ENCODE results near the gene MBD3L1. TPM values are rescaled to one million over a fixed set of nuclear protein-coding genes. Genes with fewer than 3 reads are reported as not detected.

The MBD3L1 gene
- total and polyA plus RNA-seq, 2 of the 13 experiments (the other 11 are each of a cell fraction or from before 2014, with no cell fraction given) = not detected

DNA sequence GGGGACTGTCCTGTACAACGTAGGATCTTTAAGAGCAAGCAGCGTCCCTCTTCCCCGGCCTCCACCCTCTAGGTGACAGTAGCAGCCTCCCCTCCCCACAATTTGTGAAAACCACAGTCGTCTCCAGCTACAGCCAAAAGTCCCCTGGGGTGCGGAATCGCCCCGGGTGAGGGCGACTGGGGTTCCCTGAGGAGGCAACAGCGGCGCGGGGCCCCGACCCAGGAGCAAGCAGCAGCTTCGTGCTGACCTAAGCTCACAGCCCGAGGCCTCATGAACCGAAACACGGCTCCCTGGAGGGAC lies 395 bp upstream of the MBD3L1 start:
- peak overlapping the region; percentile 85 for H3K27ac ChIP-seq (ENCODE audit: extremely low read length, insufficient read depth, low read length)
- DNase-seq (ENCODE audit: low spot score) (no peak), FAIRE-seq (no peak), ATAC-seq (peak; percentile 62)
- peaks cover 5% of the 10 kb centered on the region; the same call in 1 of the 2 replicates for H3K4me1 ChIP-seq (ENCODE audit: insufficient read depth, low read length)
- no peak overlapping the region for H2AFZ ChIP-seq (ENCODE audit: low read length)
- peak overlapping the region; percentile 79 for H3K9ac ChIP-seq (ENCODE audit: insufficient read depth, low read depth, low read length)
- H3K27me3 ChIP-seq (ENCODE audit: control insufficient read depth in 1 of 2, insufficient read depth in 2 of 2, low read length in 2 of 2) = no peaks in the 10 kb centered on the region
- H4K20me1 ChIP-seq (ENCODE audit: insufficient read depth, low read length) = no peaks in the 10 kb centered on the region
- POLR2A ChIA-PET = interaction anchor here (1.5 kb wide), 1 partner anchor 8 kb away, joined by 4 read pairs; no protein-coding TSS in a partner anchor
- 18% methylated on average over 4 of the region's 16 CpGs for WGBS (ENCODE audit: low lambda C conversion rate)
- peaks cover 40% of the 10 kb centered on the region for H3K9me3 ChIP-seq (ENCODE audit: low read length)
- H3K4me2 ChIP-seq (ENCODE audit: low read depth, low read length) = peak overlapping the region; percentile 47
- H3K36me3 ChIP-seq (replicated peaks in 1 of 2; ENCODE audit: control insufficient read depth in 1 of 2, insufficient read depth in 2 of 2, low read length in 2 of 2) = no peaks in the 10 kb centered on the region
- intact Hi-C loops (cut with micrococcal nuclease; ENCODE audit: unreplicated experiment) = no loop called here
- H3K4me3 ChIP-seq (replicated peaks in 1 of 3; ENCODE audit: insufficient read depth in 1 of 3, low read depth in 2 of 3, low read length in 3 of 3) = peak overlapping the region; percentile 59 to 76 (median 62); a peak in 5 of 6 replicates
- in situ Hi-C loops (cut with HindIII; ENCODE audit: extremely low pct_ligation_motif_present, low pct_unique_long_range_greater_than_20kb) = no loop called here
- H3K79me2 ChIP-seq (ENCODE audit: insufficient read depth, low read length) = no peaks in the 10 kb centered on the region
- CTCF ChIA-PET (ENCODE audit: low intra/inter-chr PET ratio, low total read pairs) = no interaction called here
- TF ChIP-seq TARDBP (CRISPR knock-in tag; IDR thresholded peaks at IDR 0.05) (0 out of 2 replicates have a peak, but pooled peaks have one; percentile 51), ARID2 (CRISPR knock-in tag; IDR thresholded peaks at IDR 0.05; ENCODE audit: borderline replicate concordance) (0 out of 2 replicates have a peak, but pooled peaks have one; percentile 37), XBP1 (CRISPR knock-in tag; IDR thresholded peaks at IDR 0.05) (no peak), BRF2 (CRISPR knock-in tag; IDR thresholded peaks at IDR 0.05) (0 out of 2 replicates have a peak, but pooled peaks have one; percentile 26)
- TF ChIP-seq, protein P1, sequence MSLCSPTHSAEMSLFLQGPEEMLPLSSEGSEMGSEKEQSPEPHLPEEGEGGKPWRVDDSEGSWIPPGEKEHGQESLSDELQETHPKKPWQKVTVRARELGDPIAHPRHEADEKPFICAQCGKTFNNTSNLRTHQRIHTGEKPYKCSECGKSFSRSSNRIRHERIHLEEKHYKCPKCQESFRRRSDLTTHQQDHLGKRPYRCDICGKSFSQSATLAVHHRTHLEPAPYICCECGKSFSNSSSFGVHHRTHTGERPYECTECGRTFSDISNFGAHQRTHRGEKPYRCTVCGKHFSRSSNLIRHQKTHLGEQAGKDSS (CRISPR knock-in tag; IDR thresholded peaks at IDR 0.05; ENCODE audit: borderline replicate concordance, low read depth) = 0 out of 2 replicates have a peak, but pooled peaks have one; percentile 27
- no TSS peak for BruUV-seq (replicated peaks)

DNA sequence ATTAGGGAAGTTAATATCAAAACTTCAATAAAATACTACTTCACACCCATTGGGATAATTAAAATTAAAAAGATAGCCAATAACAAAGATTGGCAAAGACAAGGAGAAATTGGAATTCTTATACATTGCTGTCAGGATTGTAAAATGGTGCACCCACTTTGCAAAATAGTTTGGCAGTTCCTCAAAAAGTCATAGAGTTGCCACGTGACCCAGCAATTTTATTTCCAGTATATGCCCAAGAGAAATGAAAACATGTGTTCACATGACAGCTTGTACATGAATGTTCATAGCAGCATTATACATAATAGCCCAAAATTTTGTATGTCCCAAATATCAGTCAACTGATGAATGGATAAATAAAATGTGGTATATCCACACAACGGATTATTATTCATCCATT lies 3.3 kb downstream of the MBD3L1 start:
- Histone ChIP-seq H3K4me3 (replicated peaks in 1 of 3; ENCODE audit: insufficient read depth in 1 of 3, low read depth in 2 of 3, low read length in 3 of 3) (no peak overlapping the region), H3K9me3 (ENCODE audit: low read length) (peaks cover 24% of the 10 kb centered on the region), H2AFZ (ENCODE audit: low read length) (no peak overlapping the region), H3K36me3 (replicated peaks in 1 of 2; ENCODE audit: control insufficient read depth in 1 of 2, insufficient read depth in 2 of 2, low read length in 2 of 2) (no peaks in the 10 kb centered on the region), H3K27me3 (ENCODE audit: control insufficient read depth in 1 of 2, insufficient read depth in 2 of 2, low read length in 2 of 2) (no peaks in the 10 kb centered on the region), H3K9ac (ENCODE audit: insufficient read depth, low read depth, low read length) (no peak overlapping the region), H3K4me2 (ENCODE audit: low read depth, low read length) (no peak overlapping the region), H3K4me1 (ENCODE audit: insufficient read depth, low read length) (peaks cover 5% of the 10 kb centered on the region; the same call in 1 of the 2 replicates), H3K79me2 (ENCODE audit: insufficient read depth, low read length) (no peaks in the 10 kb centered on the region), H3K27ac (ENCODE audit: extremely low read length, insufficient read depth, low read length) (no peak overlapping the region), H4K20me1 (ENCODE audit: insufficient read depth, low read length) (no peaks in the 10 kb centered on the region)
- no TSS peak for BruUV-seq (replicated peaks)
- CTCF ChIA-PET (ENCODE audit: low intra/inter-chr PET ratio, low total read pairs) = no interaction called here
- POLR2A ChIA-PET = no interaction called here
- intact Hi-C loops (cut with micrococcal nuclease; ENCODE audit: unreplicated experiment) = no loop called here
- DNase-seq (ENCODE audit: low spot score) = no peak
- in situ Hi-C loops (cut with HindIII; ENCODE audit: extremely low pct_ligation_motif_present, low pct_unique_long_range_greater_than_20kb) = no loop called here
- FAIRE-seq = no peak
- 1% methylated on average over 2 of the region's 2 CpGs for whole genome bisulfite sequencing (ENCODE audit: low lambda C conversion rate)
- no peak for ATAC-seq
- TF ChIP-seq ZNF281 (CRISPR knock-in tag; IDR thresholded peaks at IDR 0.05; ENCODE audit: borderline replicate concordance) = no peak
- no peak for TF ChIP-seq ATF3 (CRISPR knock-in tag; IDR thresholded peaks at IDR 0.05)
- no peak for TF ChIP-seq TBX3 (IDR thresholded peaks at IDR 0.05; ENCODE audit: borderline replicate concordance)
- no peak for TF ChIP-seq TBX2 (CRISPR knock-in tag; IDR thresholded peaks at IDR 0.05; ENCODE audit: borderline replicate concordance)
- TF ChIP-seq SRSF4 (IDR thresholded peaks at IDR 0.05; ENCODE audit: low read depth, low read length, poor library complexity, severe bottlenecking) = no peak
- TF ChIP-seq NPAS2 (CRISPR knock-in tag; IDR thresholded peaks at IDR 0.05; ENCODE audit: borderline replicate concordance) = no peak
- no peak for TF ChIP-seq ZNF234 (CRISPR knock-in tag; conservative IDR thresholded peaks at IDR 0.05)

Measured in HepG2 (cell line).